Measurements from ENCODE around the gene KL. TPM values are rescaled to one million over a fixed set of nuclear protein-coding genes. Genes with fewer than 3 reads are reported as not detected.

The KL gene
- total RNA-seq, 1 donor from 2014 or later: 12.5 TPM

GRCh38 chr13:33091415-33091774 is 75.2 kb downstream of the KL start:
- no peak overlapping the region for H3K4me3 ChIP-seq
- H3K27me3 ChIP-seq: no peaks in the 10 kb centered on the region
- no peaks in the 10 kb centered on the region for H3K9me3 ChIP-seq
- H3K4me1 ChIP-seq: peaks cover 3% of the 10 kb centered on the region
- no peak for DNase-seq
- intact Hi-C loops (cut with DNase I): no loop called here
- H3K36me3 ChIP-seq: no peaks in the 10 kb centered on the region
- H3K27ac ChIP-seq: no peak overlapping the region
- no peak for TF ChIP-seq CTCF (IDR thresholded peaks at IDR 0.05)
- ATAC-seq: no peak

GRCh38 chr13:33092073-33092987 is 76.1 kb downstream of the KL start:
- Histone ChIP-seq H3K9me3 (no peaks in the 10 kb centered on the region), H3K27me3 (no peaks in the 10 kb centered on the region), H3K4me1 (peaks cover 3% of the 10 kb centered on the region), H3K27ac (peak overlapping the region; percentile 6), H3K4me3 (no peak overlapping the region), H3K36me3 (no peaks in the 10 kb centered on the region)
- DNase-seq: no peak
- ATAC-seq: peak; percentile 49
- intact Hi-C loops (cut with DNase I): no loop called here
- no peak for TF ChIP-seq CTCF (IDR thresholded peaks at IDR 0.05)

- Histone ChIP-seq H3K4me3 (no peak overlapping the region), H3K27ac (no peak overlapping the region), H3K27me3 (no peaks in the 10 kb centered on the region), H3K36me3 (no peaks in the 10 kb centered on the region), H3K4me1 (no peaks in the 10 kb centered on the region), H3K9me3 (no peaks in the 10 kb centered on the region)
- TF ChIP-seq CTCF (IDR thresholded peaks at IDR 0.05): no peak
- no peak for ATAC-seq
- DNase-seq: no peak
- intact Hi-C loops (cut with DNase I): no loop called here
Observed at GRCh38 chr13:33096886-33097605, 80.8 kb downstream of the KL start.

GRCh38 chr13:33099860-33100259 is 83.6 kb downstream of the KL start:
- no peak for TF ChIP-seq CTCF (IDR thresholded peaks at IDR 0.05)
- Histone ChIP-seq H3K9me3 (no peaks in the 10 kb centered on the region), H3K36me3 (peaks cover 15% of the 10 kb centered on the region), H3K4me1 (no peaks in the 10 kb centered on the region), H3K27me3 (no peaks in the 10 kb centered on the region), H3K27ac (no peak overlapping the region), H3K4me3 (no peak overlapping the region)
- DNase-seq: no peak
- ATAC-seq: no peak
- intact Hi-C loops (cut with DNase I): no loop called here

- no peak overlapping the region for H3K4me3 ChIP-seq
- no peaks in the 10 kb centered on the region for H3K27me3 ChIP-seq
- no peaks in the 10 kb centered on the region for H3K9me3 ChIP-seq
- intact Hi-C loops (cut with DNase I): no loop called here
- ATAC-seq (no peak), DNase-seq (no peak)
- no peak for TF ChIP-seq CTCF (IDR thresholded peaks at IDR 0.05)
- H3K27ac ChIP-seq: no peak overlapping the region
- peaks cover 25% of the 10 kb centered on the region for H3K36me3 ChIP-seq
- H3K4me1 ChIP-seq: no peaks in the 10 kb centered on the region
Observed at GRCh38 chr13:33100886-33101285, 84.7 kb downstream of the KL start.

Data from upper lobe of right lung (tissue), 1 donor.